Gastroesophageal sphincter (tissue), 3 donors: Measurements from ENCODE around the gene GDF15.

ENCODE experiments used
- POLR2AphosphoS5 ChIP-seq: sonication (generic); formaldehyde crosslinking; IDR thresholded peaks from one replicate; pipeline ENCODE4 v1.6.1; 2017; ENCODE audit warnings: antibody characterized with exemption
- TF ChIP-seq, protein P1 (sequence below), 4 experiments: fragments of 200-600 bp in 2 of 4; fragments of 450-650 bp in 2 of 4; sonication (generic) in 1 of 4; IDR thresholded peaks; one replicate each; pipeline ENCODE4 v1.5.1; 2017 to 2019; ENCODE audit warnings: antibody characterized with exemption in 4 of 4, mild to moderate bottlenecking in 2 of 4, moderate library complexity in 2 of 4

DNA sequence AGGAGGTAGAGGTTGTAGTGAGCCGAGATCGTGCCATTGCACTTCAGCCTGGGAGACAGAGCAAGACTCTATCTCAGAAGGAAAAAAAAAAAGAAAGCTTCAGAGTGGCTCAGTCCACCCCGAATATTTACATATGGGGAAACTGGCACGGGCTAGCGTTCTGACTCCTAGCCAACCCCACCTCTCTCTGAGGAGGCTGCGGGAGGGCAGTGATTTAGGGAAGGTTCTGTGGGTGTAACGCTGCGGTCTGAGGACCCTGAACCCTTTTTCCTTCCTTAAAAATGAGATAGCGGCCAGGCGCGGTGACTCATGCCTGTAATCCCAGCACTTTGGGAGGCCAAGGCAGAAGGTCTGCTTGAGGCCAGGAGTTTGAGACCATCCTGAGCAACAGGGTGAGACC, 6.5 kb downstream of the GDF15 start:
- TF ChIP-seq, protein P1, sequence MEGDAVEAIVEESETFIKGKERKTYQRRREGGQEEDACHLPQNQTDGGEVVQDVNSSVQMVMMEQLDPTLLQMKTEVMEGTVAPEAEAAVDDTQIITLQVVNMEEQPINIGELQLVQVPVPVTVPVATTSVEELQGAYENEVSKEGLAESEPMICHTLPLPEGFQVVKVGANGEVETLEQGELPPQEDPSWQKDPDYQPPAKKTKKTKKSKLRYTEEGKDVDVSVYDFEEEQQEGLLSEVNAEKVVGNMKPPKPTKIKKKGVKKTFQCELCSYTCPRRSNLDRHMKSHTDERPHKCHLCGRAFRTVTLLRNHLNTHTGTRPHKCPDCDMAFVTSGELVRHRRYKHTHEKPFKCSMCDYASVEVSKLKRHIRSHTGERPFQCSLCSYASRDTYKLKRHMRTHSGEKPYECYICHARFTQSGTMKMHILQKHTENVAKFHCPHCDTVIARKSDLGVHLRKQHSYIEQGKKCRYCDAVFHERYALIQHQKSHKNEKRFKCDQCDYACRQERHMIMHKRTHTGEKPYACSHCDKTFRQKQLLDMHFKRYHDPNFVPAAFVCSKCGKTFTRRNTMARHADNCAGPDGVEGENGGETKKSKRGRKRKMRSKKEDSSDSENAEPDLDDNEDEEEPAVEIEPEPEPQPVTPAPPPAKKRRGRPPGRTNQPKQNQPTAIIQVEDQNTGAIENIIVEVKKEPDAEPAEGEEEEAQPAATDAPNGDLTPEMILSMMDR (IDR thresholded peaks at IDR 0.05), result no peak
- no peak for TF ChIP-seq POLR2AphosphoS5
